Adrenal gland (tissue), 5 donors: ENCODE results near the gene TRABD.

Experiments
- CTCF ChIP-seq, 6 experiments: fragments of 450-650 bp in 4 of 6; fragments of 200-600 bp in 2 of 6; sonication (generic) in 1 of 6; IDR thresholded peaks; 1 replicate in 5 of 6; 2 replicates in 1 of 6; pipeline versions ENCODE4 v1.5.1 to v1.8.0; 2016 to 2021; ENCODE audit warnings: antibody characterized with exemption in 6 of 6, mild to moderate bottlenecking in 2 of 6, moderate library complexity in 1 of 6
- POLR2A ChIP-seq, 2 donors: fragments of 450-650 bp; IDR thresholded peaks; one replicate each; pipeline ENCODE4 v1.6.1; 2017; ENCODE audit warnings: antibody characterized with exemption in 2 of 2, mild to moderate bottlenecking in 2 of 2, moderate library complexity in 1 of 2
- donor health status: DM: no; HTN: no; CAD: no.

GRCh38 chr22:50220603-50221409 lies 35.1 kb downstream of the TRABD start:
- no peak for TF ChIP-seq CTCF (IDR thresholded peaks at IDR 0.05)
- no peak for TF ChIP-seq POLR2A (IDR thresholded peaks at IDR 0.05)
